Measurements from ENCODE around the gene CADM1.

CADM1 gene

DNA sequence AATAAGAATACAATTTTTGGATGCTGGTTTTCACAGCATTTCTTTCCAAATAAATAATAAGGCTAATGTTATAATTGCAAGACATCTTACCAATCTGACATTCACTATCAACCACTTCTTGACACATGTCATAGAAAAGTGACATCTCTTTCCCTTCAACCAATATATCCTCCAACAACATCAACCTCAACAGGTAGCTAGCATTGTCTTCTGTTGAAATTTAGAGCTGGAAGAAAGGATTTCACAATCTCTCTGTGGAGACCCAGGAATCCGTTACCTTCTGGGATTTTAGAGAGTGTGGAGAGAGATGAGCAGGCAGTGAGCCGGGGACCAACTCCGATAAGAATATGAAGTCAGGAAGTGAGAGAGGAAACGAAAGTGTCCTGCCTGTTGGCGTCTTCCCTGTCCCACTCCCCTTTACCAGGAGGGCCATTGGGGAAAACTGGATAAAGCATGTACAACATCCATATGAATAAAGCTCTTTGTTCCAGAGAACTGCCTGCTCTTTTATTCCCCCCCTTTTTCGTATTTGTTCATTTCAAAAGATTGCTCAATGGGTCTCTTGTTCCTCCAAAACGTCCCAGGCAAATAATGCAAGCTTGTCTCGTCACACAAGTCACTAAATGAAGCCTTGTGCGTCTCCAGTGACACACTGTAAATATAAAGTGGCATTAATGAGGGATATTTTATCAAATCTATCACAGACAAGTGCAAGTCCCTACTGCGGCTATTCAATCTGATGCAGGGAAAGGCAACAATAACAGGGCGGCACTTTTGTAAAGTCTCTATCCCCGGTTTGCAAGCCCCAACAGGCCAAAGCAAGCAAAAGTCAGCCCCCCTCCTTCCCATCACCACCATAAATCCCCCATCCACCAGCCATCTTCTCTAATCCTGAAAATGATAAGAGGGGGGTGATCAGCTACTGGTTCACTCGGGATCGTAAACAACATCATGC lies 3.4 kb downstream of the CADM1 start:
- H2BK5ac ChIP-seq (ENCODE audit: low read length) = no peak overlapping the region
- H3K14ac ChIP-seq (ENCODE audit: low read length) = no peak overlapping the region
- no peaks in the 10 kb centered on the region for H3K9me3 ChIP-seq (replicated peaks in 1 of 2; ENCODE audit: control insufficient read depth in 2 of 2, insufficient read depth in 1 of 2, low read depth in 1 of 2, low read length in 2 of 2)
- no peaks in the 10 kb centered on the region for H3K36me3 ChIP-seq (replicated peaks in 1 of 2; ENCODE audit: control insufficient read depth in 2 of 2, insufficient read depth in 2 of 2, low read length in 2 of 2)
- H3K23ac ChIP-seq (ENCODE audit: low read depth, low read length, poor library complexity) = no peak overlapping the region
- peak overlapping the region in 1 of 2 donors; percentile 73 for H3K4me3 ChIP-seq (ENCODE audit: low read length in 2 of 2)
- no peak overlapping the region for H2BK12ac ChIP-seq (ENCODE audit: low read length)
- no peak overlapping the region for H2AK5ac ChIP-seq (ENCODE audit: low read depth, low read length)
- H2BK15ac ChIP-seq (ENCODE audit: low read length) = no peak overlapping the region
- DNase-seq (ENCODE audit: low spot score) = peak; percentile 3
- H3K27ac ChIP-seq (replicated peaks; ENCODE audit: low read length) = no peak overlapping the region
- H2BK120ac ChIP-seq (ENCODE audit: low read depth, low read length) = no peak overlapping the region
- peaks cover 14 to 15% of the 10 kb centered on the region in 2 donors for H3K4me1 ChIP-seq (ENCODE audit: control insufficient read depth in 2 of 2, insufficient read depth in 1 of 2, low read depth in 1 of 2, low read length in 2 of 2)
- peaks cover 0 to 4% (median 0%) of the 10 kb centered on the region in 3 experiments for H3K27me3 ChIP-seq (ENCODE audit: control insufficient read depth in 3 of 3, insufficient read depth in 3 of 3, low read depth in 1 of 3, low read length in 3 of 3)
- peak overlapping the region; percentile 51 for H3K4me2 ChIP-seq (ENCODE audit: insufficient read depth, low read length, poor library complexity, severe bottlenecking)
- H2AFZ ChIP-seq (ENCODE audit: low read length) = peak overlapping the region; percentile 63
- no CpG with 5 or more reads among the region's 14 CpGs for WGBS, 2 donors (ENCODE audit: extremely low coverage in 2 of 2, insufficient read length in 2 of 2, insufficient replicate concordance in 1 of 2)
- H3K79me1 ChIP-seq (ENCODE audit: low read depth, low read length) = no peaks in the 10 kb centered on the region
- no peak overlapping the region for H4K91ac ChIP-seq (ENCODE audit: low read depth, low read length, poor library complexity)
- H4K8ac ChIP-seq (ENCODE audit: low read depth, low read length) = no peak overlapping the region
- no peak overlapping the region for H3K18ac ChIP-seq (ENCODE audit: low read length)
- H3K4ac ChIP-seq (ENCODE audit: low read length) = no peak overlapping the region
- H3K9ac ChIP-seq (ENCODE audit: low read depth, low read length, poor library complexity) = no peak overlapping the region

DNA sequence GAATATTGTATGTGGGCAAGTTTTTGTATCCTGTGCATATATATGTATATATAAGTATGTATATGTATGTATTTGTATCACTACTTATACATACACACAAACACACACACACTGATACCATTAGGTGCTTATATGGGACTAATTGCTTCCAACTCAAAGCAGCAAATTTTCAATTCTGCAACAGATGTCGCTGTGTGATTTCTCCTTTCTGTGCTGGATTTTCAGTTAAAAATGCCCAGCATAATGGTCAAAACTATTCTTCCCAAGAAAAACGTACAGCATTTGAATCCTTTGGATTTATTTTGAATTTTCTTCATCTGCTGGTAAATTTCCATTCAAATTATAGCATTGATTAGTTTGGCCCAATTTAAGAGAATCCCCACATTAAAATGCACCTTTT lies 4.3 kb downstream of the CADM1 start:
- no peak overlapping the region for H2BK15ac ChIP-seq (ENCODE audit: low read length)
- H3K4me3 ChIP-seq (ENCODE audit: low read length in 2 of 2) = no peak overlapping the region
- no peak overlapping the region for H3K14ac ChIP-seq (ENCODE audit: low read length)
- no peak overlapping the region for H3K9ac ChIP-seq (ENCODE audit: low read depth, low read length, poor library complexity)
- no peaks in the 10 kb centered on the region for H3K27me3 ChIP-seq (ENCODE audit: control insufficient read depth in 3 of 3, insufficient read depth in 3 of 3, low read depth in 1 of 3, low read length in 3 of 3)
- H3K9me3 ChIP-seq (replicated peaks in 1 of 2; ENCODE audit: control insufficient read depth in 2 of 2, insufficient read depth in 1 of 2, low read depth in 1 of 2, low read length in 2 of 2) = no peaks in the 10 kb centered on the region
- no peak overlapping the region for H3K4me2 ChIP-seq (ENCODE audit: insufficient read depth, low read length, poor library complexity, severe bottlenecking)
- WGBS, 2 donors (ENCODE audit: extremely low coverage in 2 of 2, insufficient read length in 2 of 2, insufficient replicate concordance in 1 of 2) = no CpG with 5 or more reads among the region's 2 CpGs
- no peak overlapping the region for H3K27ac ChIP-seq (replicated peaks; ENCODE audit: low read length)
- no peak overlapping the region for H3K18ac ChIP-seq (ENCODE audit: low read length)
- H2BK12ac ChIP-seq (ENCODE audit: low read length) = no peak overlapping the region
- H2BK120ac ChIP-seq (ENCODE audit: low read depth, low read length) = no peak overlapping the region
- H4K8ac ChIP-seq (ENCODE audit: low read depth, low read length) = no peak overlapping the region
- H3K23ac ChIP-seq (ENCODE audit: low read depth, low read length, poor library complexity) = no peak overlapping the region
- H3K79me1 ChIP-seq (ENCODE audit: low read depth, low read length) = no peaks in the 10 kb centered on the region
- no peak overlapping the region for H2AFZ ChIP-seq (ENCODE audit: low read length)
- no peak overlapping the region for H2AK5ac ChIP-seq (ENCODE audit: low read depth, low read length)
- H3K36me3 ChIP-seq (replicated peaks in 1 of 2; ENCODE audit: control insufficient read depth in 2 of 2, insufficient read depth in 2 of 2, low read length in 2 of 2) = no peaks in the 10 kb centered on the region
- DNase-seq (ENCODE audit: low spot score) = no peak
- H4K91ac ChIP-seq (ENCODE audit: low read depth, low read length, poor library complexity) = no peak overlapping the region
- H2BK5ac ChIP-seq (ENCODE audit: low read length) = no peak overlapping the region
- no peak overlapping the region for H3K4ac ChIP-seq (ENCODE audit: low read length)
- H3K4me1 ChIP-seq (ENCODE audit: control insufficient read depth in 2 of 2, insufficient read depth in 1 of 2, low read depth in 1 of 2, low read length in 2 of 2) = peaks cover 14% of the 10 kb centered on the region in 2 donors

DNA sequence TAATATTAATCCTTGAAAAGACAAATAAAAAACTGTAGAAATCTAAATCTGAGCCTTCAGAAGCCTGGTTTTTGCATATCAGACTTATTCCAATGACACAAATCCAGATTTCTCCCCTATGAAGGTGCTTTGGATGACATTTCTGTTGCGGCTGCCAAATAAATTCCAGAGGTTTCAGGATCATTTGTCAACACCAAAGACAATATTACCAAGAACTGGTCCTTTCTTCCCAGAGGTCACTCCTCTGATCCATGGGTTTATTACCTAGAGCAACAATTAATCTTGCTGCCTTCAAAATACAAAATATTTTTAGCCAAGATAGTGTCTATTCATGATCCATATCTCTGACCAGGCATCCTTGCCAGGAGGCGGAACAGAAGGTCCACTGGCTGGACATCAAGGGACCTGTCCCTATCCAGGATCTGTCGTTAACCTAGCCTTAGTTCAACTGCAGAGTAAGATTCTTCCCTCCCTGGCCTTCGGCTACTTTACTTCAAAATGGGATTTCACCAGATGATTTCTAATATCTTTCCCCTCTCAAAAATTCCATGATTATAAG lies 4.9 kb downstream of the CADM1 start:
- no peak overlapping the region for H4K91ac ChIP-seq (ENCODE audit: low read depth, low read length, poor library complexity)
- H2BK5ac ChIP-seq (ENCODE audit: low read length) = no peak overlapping the region
- no peak overlapping the region for H3K4ac ChIP-seq (ENCODE audit: low read length)
- no peaks in the 10 kb centered on the region for H3K36me3 ChIP-seq (replicated peaks in 1 of 2; ENCODE audit: control insufficient read depth in 2 of 2, insufficient read depth in 2 of 2, low read length in 2 of 2)
- H2BK120ac ChIP-seq (ENCODE audit: low read depth, low read length) = no peak overlapping the region
- no peak overlapping the region for H2BK12ac ChIP-seq (ENCODE audit: low read length)
- WGBS, 2 donors (ENCODE audit: extremely low coverage in 2 of 2, insufficient read length in 2 of 2, insufficient replicate concordance in 1 of 2) = no CpG with 5 or more reads among the region's 4 CpGs
- H3K4me2 ChIP-seq (ENCODE audit: insufficient read depth, low read length, poor library complexity, severe bottlenecking) = no peak overlapping the region
- H3K23ac ChIP-seq (ENCODE audit: low read depth, low read length, poor library complexity) = no peak overlapping the region
- no peaks in the 10 kb centered on the region for H3K79me1 ChIP-seq (ENCODE audit: low read depth, low read length)
- H4K8ac ChIP-seq (ENCODE audit: low read depth, low read length) = no peak overlapping the region
- H3K27me3 ChIP-seq (ENCODE audit: control insufficient read depth in 3 of 3, insufficient read depth in 3 of 3, low read depth in 1 of 3, low read length in 3 of 3) = no peaks in the 10 kb centered on the region
- H3K9me3 ChIP-seq (replicated peaks in 1 of 2; ENCODE audit: control insufficient read depth in 2 of 2, insufficient read depth in 1 of 2, low read depth in 1 of 2, low read length in 2 of 2) = no peaks in the 10 kb centered on the region
- no peak overlapping the region for H2AFZ ChIP-seq (ENCODE audit: low read length)
- H3K14ac ChIP-seq (ENCODE audit: low read length) = no peak overlapping the region
- H3K18ac ChIP-seq (ENCODE audit: low read length) = no peak overlapping the region
- H3K4me1 ChIP-seq (ENCODE audit: control insufficient read depth in 2 of 2, insufficient read depth in 1 of 2, low read depth in 1 of 2, low read length in 2 of 2) = peaks cover 14% of the 10 kb centered on the region in 2 donors
- H2AK5ac ChIP-seq (ENCODE audit: low read depth, low read length) = no peak overlapping the region
- no peak overlapping the region for H3K4me3 ChIP-seq (ENCODE audit: low read length in 2 of 2)
- no peak for DNase-seq (ENCODE audit: low spot score)
- no peak overlapping the region for H3K27ac ChIP-seq (replicated peaks; ENCODE audit: low read length)
- H2BK15ac ChIP-seq (ENCODE audit: low read length) = no peak overlapping the region
- H3K9ac ChIP-seq (ENCODE audit: low read depth, low read length, poor library complexity) = no peak overlapping the region

DNA sequence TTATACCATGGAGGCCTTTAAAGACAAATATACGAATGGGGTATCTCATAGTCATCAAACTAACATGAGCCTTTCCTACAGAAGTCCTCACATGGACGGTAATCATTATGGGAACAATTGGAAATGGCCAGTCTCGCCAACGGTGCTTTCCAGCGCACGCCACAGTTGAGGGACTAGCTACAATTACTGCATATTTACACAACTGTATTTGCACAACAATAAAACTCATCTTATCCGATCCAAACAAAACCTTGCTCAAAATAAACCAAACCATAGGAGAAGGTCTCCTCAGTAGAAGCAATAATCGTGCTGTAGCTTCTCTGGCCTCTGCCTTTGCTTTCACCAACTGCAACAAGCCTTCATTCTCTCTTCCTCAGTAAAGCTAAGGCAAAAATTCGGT lies 5.9 kb downstream of the CADM1 start:
- H2BK120ac ChIP-seq (ENCODE audit: low read depth, low read length) = no peak overlapping the region
- WGBS, 2 donors (ENCODE audit: extremely low coverage in 2 of 2, insufficient read length in 2 of 2, insufficient replicate concordance in 1 of 2) = 100% methylated on average over 1 of the region's 9 CpGs; no CpG with 5 or more reads in 1 of the 2 donors
- H3K23ac ChIP-seq (ENCODE audit: low read depth, low read length, poor library complexity) = no peak overlapping the region
- no peak overlapping the region for H4K8ac ChIP-seq (ENCODE audit: low read depth, low read length)
- no peak overlapping the region for H3K4ac ChIP-seq (ENCODE audit: low read length)
- H3K9ac ChIP-seq (ENCODE audit: low read depth, low read length, poor library complexity) = no peak overlapping the region
- H2AK5ac ChIP-seq (ENCODE audit: low read depth, low read length) = no peak overlapping the region
- H3K79me1 ChIP-seq (ENCODE audit: low read depth, low read length) = no peaks in the 10 kb centered on the region
- no peaks in the 10 kb centered on the region for H3K27me3 ChIP-seq (ENCODE audit: control insufficient read depth in 3 of 3, insufficient read depth in 3 of 3, low read depth in 1 of 3, low read length in 3 of 3)
- H3K4me2 ChIP-seq (ENCODE audit: insufficient read depth, low read length, poor library complexity, severe bottlenecking) = no peak overlapping the region
- no peak overlapping the region for H2BK15ac ChIP-seq (ENCODE audit: low read length)
- peaks cover 14% of the 10 kb centered on the region in 2 donors for H3K4me1 ChIP-seq (ENCODE audit: control insufficient read depth in 2 of 2, insufficient read depth in 1 of 2, low read depth in 1 of 2, low read length in 2 of 2)
- H3K36me3 ChIP-seq (replicated peaks in 1 of 2; ENCODE audit: control insufficient read depth in 2 of 2, insufficient read depth in 2 of 2, low read length in 2 of 2) = no peaks in the 10 kb centered on the region
- H3K18ac ChIP-seq (ENCODE audit: low read length) = no peak overlapping the region
- no peak overlapping the region for H2BK5ac ChIP-seq (ENCODE audit: low read length)
- no peak overlapping the region for H4K91ac ChIP-seq (ENCODE audit: low read depth, low read length, poor library complexity)
- no peaks in the 10 kb centered on the region for H3K9me3 ChIP-seq (replicated peaks in 1 of 2; ENCODE audit: control insufficient read depth in 2 of 2, insufficient read depth in 1 of 2, low read depth in 1 of 2, low read length in 2 of 2)
- H2AFZ ChIP-seq (ENCODE audit: low read length) = no peak overlapping the region
- DNase-seq (ENCODE audit: low spot score) = no peak
- H3K27ac ChIP-seq (replicated peaks; ENCODE audit: low read length) = no peak overlapping the region
- H3K4me3 ChIP-seq (ENCODE audit: low read length in 2 of 2) = no peak overlapping the region
- H2BK12ac ChIP-seq (ENCODE audit: low read length) = no peak overlapping the region
- H3K14ac ChIP-seq (ENCODE audit: low read length) = no peak overlapping the region

All from neuronal stem cell (in vitro differentiated cells).